ENCODE measurements around the gene TUT7.

GRCh38 chr9:86285261-86285660, 68.9 kb downstream of the TUT7 start:
- no peak for TF ChIP-seq CTCF (IDR thresholded peaks at IDR 0.05)
- no peak for TF ChIP-seq POLR2A (IDR thresholded peaks at IDR 0.05)

Data from adrenal gland (tissue), 5 donors.